Hematopoietic multipotent progenitor cell treated with erythropoietin and hydrocortisone succinate and interleukin-3 and kit ligand, for 4 days (in vitro differentiated cells): ENCODE data around the gene PIR.

ENCODE experiments used
- DNase-seq: peaks from one replicate; pipeline ENCODE4 v3.0.0-alpha.2; 2015

Gene PIR

GRCh38 chrX:15336023-15336413 is 157.1 kb downstream of the PIR start:
- peak; percentile 20 for DNase-seq

- peak; percentile 98 for DNase-seq
Measured at GRCh38 chrX:15335135-15336022, 157.8 kb downstream of the PIR start, which contains the start of gene PIGA. TSS of gene PIGA (minus strand) at chrX:15335523. CDS start at chrX:15331930, 3,593 bp downstream.
